Breast epithelium (tissue), 3 donors: ENCODE measurements around the gene GLIPR2.

Experiments
- CTCF ChIP-seq, 3 donors: fragments of 450-650 bp; IDR thresholded peaks; one replicate each; pipeline ENCODE4 v1.5.1; 2016 to 2017; ENCODE audit warnings: antibody characterized with exemption in 3 of 3, mild to moderate bottlenecking in 3 of 3, moderate library complexity in 3 of 3
- POLR2AphosphoS5 ChIP-seq, 3 donors: sonication (generic); formaldehyde crosslinking; IDR thresholded peaks; one replicate each; pipeline ENCODE4 v1.6.1; 2017; ENCODE audit warnings: antibody characterized with exemption in 3 of 3

- no peak for TF ChIP-seq POLR2AphosphoS5 (IDR thresholded peaks at IDR 0.05)
- no peak for TF ChIP-seq CTCF (IDR thresholded peaks at IDR 0.05)
Measured at GRCh38 chr9:36126016-36126730, 10.4 kb upstream of the GLIPR2 start.
